HL-60 (cell line): Measurements from ENCODE around the gene ELF2.

Experiments
- DNase-seq, 2 experiments: peaks; one replicate each; pipeline ENCODE4 v3.0.0-alpha.2; 2010 to 2020; ENCODE audit warnings: low read depth in 1 of 2, low spot score in 1 of 2
- H3K27ac ChIP-seq: fragments of 250-450 bp; sonication (Bioruptor Pico); replicated peaks from 2 replicates; pipeline ENCODE4 v1.5.1; 2020; ENCODE audit warnings: mild to moderate bottlenecking, moderate library complexity
- H3K27me3 ChIP-seq: fragments of 250-450 bp; sonication (Bioruptor Pico); 2 replicates; pipeline ENCODE4 v1.5.1; 2021; ENCODE audit warnings: mild to moderate bottlenecking, moderate library complexity; ENCODE audit not compliant: insufficient read depth, poor library complexity, severe bottlenecking
- H3K4me3 ChIP-seq: replicated peaks from 2 replicates; pipeline ENCODE4 v1.5.1; 2011; ENCODE audit warnings: mild to moderate bottlenecking, control low read depth, low read length; ENCODE audit not compliant: insufficient read depth
- CTCF ChIP-seq: IDR thresholded peaks from one replicate; pipeline ENCODE4 v1.5.1; 2011; ENCODE audit warnings: low read length, control low read depth, inconsistent platforms; ENCODE audit not compliant: insufficient read depth
- GABPA ChIP-seq: IDR thresholded peaks from 2 replicates; pipeline ENCODE4 v1.6.1; 2012; ENCODE audit warnings: low read depth
- POLR2AphosphoS5 ChIP-seq: IDR thresholded peaks from 2 replicates; pipeline ENCODE4 v1.6.1; 2012; ENCODE audit warnings: low read depth
- REST ChIP-seq: IDR thresholded peaks from 2 replicates; pipeline ENCODE4 v1.6.1; 2012; ENCODE audit warnings: low read depth; ENCODE audit not compliant: insufficient replicate concordance
- SPI1 ChIP-seq: IDR thresholded peaks from 2 replicates; pipeline ENCODE4 v1.6.1; 2012; ENCODE audit warnings: low read depth, mild to moderate bottlenecking, borderline replicate concordance
- long read RNA-seq: library from polyadenylated mRNA; unstranded; transcript quantifications from one replicate; pipeline ENCODE4 v2.0.0, GENCODE V29; 2020

ELF2 gene
- long read RNA-seq, transcript ELF2-201 (7 exons, 3,036 nt): major isoform, 11 of 43 reads
- long read RNA-seq, partial matches to known transcripts: 9 of 43 reads
- long read RNA-seq, other reads (novel, unspliced or antisense): 17 of 43 reads

GRCh38 chr4:139177049-139177868 is at the start of gene ELF2:
TSS of gene ELF2 (minus strand) at chr4:139177218. CDS start at chr4:139137701, 39,517 bp downstream.
- peak within 1 kb of the TSS; percentile 98 for H3K27ac ChIP-seq
- H3K27me3 ChIP-seq: no peaks in the 10 kb centered on the region
- TF ChIP-seq POLR2AphosphoS5: no peak
- TF ChIP-seq REST: peak; percentile 7
- H3K4me3 ChIP-seq: peak within 1 kb of the TSS; percentile 72
- peak; percentile 53 to 94 for DNase-seq

GRCh38 chr4:139223682-139224317 is 46.8 kb upstream of the ELF2 start:
- no peak overlapping the region for H3K4me3 ChIP-seq
- TF ChIP-seq GABPA (no peak), CTCF (no peak), POLR2AphosphoS5 (no peak), REST (no peak), SPI1 (no peak)
- peak in 1 of 2 experiments; percentile 32 for DNase-seq
- H3K27ac ChIP-seq: 0 out of 2 replicates have a peak overlapping the region, but pooled peaks have one; percentile 2
- H3K27me3 ChIP-seq: no peaks in the 10 kb centered on the region

GRCh38 chr4:139222215-139222614 is 45.2 kb upstream of the ELF2 start:
- H3K4me3 ChIP-seq: no peak overlapping the region
- no peaks in the 10 kb centered on the region for H3K27me3 ChIP-seq
- no peak overlapping the region for H3K27ac ChIP-seq
- DNase-seq: no peak
- no peak for TF ChIP-seq CTCF
- TF ChIP-seq SPI1: no peak
- no peak for TF ChIP-seq REST
- no peak for TF ChIP-seq POLR2AphosphoS5
- no peak for TF ChIP-seq GABPA
